ENCODE results near the gene CXCL5.
"Not testable (repeated sequence)": the region's sequence is repeated elsewhere in the genome, so short reads cannot be mapped to it uniquely, and the experiment has no call there.

The CXCL5 gene

DNA sequence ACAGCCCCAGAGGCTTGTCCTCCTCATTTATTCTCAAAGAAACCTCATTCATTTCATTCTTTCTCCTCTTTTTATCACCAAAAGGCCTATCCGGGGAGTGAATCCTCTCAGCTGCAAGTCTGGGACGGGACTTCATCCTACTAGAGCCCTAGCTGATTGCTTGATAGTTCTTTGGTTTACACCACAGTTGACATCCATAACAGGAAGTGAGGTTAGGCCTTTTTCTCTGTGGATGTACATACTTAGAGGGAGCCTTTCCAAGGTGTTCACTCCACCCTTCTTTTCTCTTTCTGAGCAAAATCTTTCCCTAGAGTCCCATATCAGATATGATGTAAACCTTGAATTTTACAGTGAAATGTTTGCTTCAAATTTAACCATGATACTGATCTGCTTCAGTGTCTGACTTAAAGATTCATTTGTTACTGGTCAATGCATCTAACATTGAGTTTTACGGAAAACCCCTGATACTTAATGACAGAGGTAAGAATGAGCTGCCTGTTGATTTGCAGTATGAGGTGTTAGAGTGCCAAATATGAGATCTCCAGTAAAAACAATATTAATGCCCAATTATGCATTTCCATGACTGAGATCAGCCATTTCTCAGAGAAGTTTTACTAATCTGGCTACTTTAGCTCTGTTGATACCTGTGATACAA is 16.8 kb upstream of the CXCL5 start:
- DNase-seq (ENCODE audit: low read depth in 2 of 2): no peak

DNA sequence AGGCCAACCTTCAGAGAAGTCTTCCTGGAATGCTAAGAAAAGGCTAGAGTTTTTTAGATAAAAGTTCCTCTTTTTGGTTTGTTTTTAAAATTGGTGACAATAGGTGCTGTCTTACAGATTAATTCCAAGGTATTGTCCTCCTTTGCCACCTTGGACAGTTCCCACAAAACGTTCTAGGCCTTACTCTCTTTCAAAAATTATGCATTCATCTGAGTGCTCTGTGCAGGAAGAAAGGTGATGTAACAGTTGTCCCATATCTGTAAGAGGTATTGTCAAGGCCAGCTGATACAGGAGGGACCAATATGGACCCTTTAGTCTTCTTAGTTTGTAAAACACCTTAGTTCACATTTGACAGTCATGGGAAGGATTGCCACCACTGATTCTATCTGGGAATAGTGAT is 15.9 kb upstream of the CXCL5 start:
- no peak for DNase-seq (ENCODE audit: low read depth in 2 of 2)

DNA sequence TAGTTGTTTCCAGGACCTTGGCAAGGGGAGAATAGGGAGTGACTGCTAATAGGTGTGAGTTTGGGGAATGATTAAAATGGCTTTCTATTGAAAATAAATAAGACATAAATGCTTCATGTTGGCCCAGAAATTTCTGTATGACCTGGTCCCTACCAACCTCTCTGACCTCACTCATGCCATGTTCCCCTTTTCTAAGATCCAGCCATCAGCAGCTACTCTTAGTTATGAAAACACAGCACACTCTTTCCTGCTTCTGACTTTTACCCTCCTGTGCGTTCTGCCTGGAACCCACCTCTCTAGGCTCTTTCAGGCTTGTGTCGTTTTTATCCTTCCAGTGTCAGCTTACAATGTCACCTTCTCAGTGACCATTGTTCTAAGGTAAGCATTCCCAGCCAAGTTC is 14.8 kb upstream of the CXCL5 start:
- no peak for DNase-seq (ENCODE audit: low read depth in 2 of 2)

DNA sequence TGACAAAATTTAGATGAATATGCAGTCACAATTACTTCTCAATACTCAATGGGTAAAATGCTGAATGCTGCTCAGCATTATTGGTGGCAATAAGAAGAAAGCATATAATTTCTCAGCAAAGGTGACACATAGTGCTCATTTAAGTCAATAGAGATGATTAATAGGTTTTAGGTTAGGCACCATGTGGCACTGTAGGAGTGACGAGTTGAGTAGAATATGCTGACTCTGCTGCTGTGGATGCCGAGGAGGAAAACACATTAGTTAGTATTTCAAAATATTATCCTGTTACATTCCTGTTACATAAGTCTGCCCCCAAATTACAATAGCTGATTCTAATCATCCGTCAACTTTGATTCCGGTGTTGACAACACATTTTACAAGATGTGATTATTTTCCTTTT is 13.7 kb upstream of the CXCL5 start:
- DNase-seq (ENCODE audit: low read depth in 2 of 2): no peak

GRCh38 chr4:74009307-74009706 is 10.8 kb upstream of the CXCL5 start:
- DNase-seq (ENCODE audit: low read depth in 2 of 2): no peak

DNA sequence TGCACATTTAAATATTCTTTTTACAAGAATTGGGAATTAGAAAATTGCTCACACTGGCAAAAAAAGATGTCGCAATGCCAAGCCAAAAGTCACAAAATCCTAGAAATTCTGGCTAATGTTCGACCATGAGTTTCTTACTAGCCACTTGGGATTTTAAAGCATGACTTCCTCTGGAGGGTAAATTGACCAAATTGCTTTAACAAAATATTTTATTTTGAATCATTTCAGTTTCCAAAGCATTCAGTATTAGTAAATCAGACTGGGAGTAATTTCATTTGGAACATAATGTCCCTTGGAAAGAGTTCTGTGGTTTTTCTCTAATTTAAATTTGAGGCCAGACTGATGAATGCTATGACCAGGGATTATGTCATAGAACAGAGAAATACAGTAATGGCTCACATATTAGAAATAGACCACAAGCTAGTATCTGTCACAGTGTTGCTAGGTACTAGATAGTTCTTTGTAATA is 7.6 kb upstream of the CXCL5 start:
- no peak for DNase-seq (ENCODE audit: low read depth in 2 of 2)

DNA sequence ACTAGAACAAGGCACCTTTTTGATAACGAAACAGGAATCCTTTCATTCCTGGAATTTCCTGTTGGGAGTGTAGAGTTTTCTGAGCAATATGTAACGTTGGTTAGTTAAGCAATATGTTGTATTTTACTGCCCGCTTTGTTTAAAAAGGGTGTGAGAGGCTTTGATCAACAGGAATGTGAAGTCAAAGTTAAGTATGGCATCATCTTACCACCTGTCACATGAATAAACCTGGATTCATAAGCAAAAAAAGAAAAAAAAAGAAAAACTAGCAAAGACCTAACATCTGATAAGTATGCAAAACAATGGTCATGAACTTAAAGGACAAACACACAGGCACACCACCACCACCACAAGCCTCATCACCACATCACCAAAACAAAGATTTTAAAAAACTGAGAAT is 7.1 kb upstream of the CXCL5 start:
- no peak for DNase-seq (ENCODE audit: low read depth in 2 of 2)

- DNase-seq (ENCODE audit: low read depth in 2 of 2): no peak
Observed at GRCh38 chr4:74004668-74005067, 6.2 kb upstream of the CXCL5 start.

- no peak for DNase-seq (ENCODE audit: low read depth in 2 of 2)
Observed at GRCh38 chr4:74000301-74000700, 1.8 kb upstream of the CXCL5 start.

DNA sequence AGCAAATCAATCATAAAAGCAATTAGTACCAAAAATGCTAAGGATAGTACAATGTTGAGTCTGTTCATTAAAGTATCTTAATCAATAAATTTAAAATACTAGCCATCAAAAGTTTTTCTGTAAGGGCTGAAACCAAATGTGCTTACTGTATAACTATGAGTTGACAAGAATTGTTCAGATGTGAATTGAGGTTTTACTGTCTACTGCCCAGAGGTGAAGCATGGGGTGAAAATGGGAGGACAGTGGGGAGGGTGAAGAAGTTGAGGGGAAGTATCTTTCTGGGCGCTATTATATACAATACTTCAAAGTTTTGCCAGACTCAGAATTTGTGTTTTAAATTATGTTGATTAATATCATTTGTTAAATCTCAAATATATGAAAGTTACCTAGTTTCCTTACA is 6.4 kb downstream of the CXCL5 start:
- DNase-seq (ENCODE audit: low read depth in 2 of 2): no peak

- DNase-seq (ENCODE audit: low read depth in 2 of 2): no peak
Observed at GRCh38 chr4:73991742-73992000, 6.8 kb downstream of the CXCL5 start.

DNA sequence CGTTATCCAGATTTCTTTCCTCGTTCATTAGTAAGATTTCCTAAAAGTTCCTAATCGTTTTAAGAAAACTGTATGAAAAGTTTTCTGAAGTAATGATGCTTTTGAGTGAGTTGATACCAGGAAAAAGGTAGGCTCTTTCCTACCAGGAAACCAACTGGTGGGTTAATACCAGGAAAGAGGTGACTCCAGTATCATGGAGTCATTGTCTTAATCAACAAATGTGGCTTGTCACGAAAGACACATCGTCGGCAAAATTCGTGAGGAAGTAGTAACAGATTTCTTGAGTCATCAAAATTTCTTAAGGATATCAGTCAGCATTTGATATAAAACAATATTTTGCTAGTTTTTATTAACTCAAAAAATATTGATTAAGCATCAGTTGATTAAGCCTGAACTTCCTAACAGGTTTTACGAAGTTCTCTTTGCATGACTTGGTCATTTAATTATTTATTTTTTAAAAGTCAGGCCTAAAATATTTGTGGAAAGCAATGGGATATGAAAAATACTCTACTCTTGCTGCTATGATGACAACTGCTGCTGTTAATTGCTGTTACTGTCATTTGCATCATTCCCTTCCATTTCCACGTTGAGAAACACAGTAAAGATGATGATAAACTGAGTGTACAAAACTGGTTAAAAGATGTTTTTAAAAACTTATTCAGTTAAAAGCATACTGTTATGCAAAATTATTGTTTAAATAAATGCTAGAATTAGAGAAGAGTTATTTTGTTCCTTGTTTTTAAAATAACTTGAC is 7.3 kb downstream of the CXCL5 start:
- no peak for DNase-seq (ENCODE audit: low read depth in 2 of 2)

- no peak for DNase-seq (ENCODE audit: low read depth in 2 of 2)
Observed at GRCh38 chr4:73989928-73990327, 8.5 kb downstream of the CXCL5 start.

DNA sequence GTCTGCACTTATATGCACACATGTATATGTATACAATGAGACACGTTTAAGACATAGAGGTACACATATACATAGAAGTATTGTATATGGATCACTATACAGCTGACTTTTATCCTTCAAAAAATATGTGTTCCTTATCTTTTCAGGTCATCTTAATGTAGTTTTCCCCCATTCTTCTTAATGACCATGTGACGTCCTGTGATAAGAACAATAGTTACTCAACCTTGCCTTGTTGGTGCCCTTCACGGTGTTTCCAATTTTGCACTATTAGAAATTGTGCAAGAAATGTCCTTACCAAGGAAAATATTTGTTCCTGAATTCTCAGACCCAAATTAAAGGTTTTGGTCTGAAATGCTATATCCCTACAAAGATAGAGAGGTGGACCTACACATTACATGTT is 9.4 kb downstream of the CXCL5 start:
- no peak for DNase-seq (ENCODE audit: low read depth in 2 of 2)

GRCh38 chr4:73988061-73988460 is 10.4 kb downstream of the CXCL5 start, which contains the start of gene PPBP:
Gene PPBP (minus strand): TSS chr4:73988190. CDS start chr4:73988103, 87 bp downstream.
- no peak for DNase-seq (ENCODE audit: low read depth in 2 of 2)

DNA sequence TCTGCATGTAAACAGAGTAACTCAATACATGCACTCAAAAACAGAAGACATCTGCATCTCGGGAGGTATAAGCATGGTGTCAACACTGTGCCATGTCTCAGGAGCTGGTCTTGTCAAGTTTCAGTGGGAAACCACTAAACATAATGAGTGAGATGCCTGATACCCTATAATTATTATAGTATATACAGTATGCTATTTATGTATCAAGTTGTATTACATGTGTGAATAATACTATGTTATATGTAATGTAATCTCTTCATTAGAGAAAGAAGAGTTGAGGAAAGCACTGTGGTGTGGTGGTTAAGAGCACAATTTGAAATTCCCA is 13.0 kb downstream of the CXCL5 start:
- DNase-seq (ENCODE audit: low read depth in 2 of 2): no peak

DNA sequence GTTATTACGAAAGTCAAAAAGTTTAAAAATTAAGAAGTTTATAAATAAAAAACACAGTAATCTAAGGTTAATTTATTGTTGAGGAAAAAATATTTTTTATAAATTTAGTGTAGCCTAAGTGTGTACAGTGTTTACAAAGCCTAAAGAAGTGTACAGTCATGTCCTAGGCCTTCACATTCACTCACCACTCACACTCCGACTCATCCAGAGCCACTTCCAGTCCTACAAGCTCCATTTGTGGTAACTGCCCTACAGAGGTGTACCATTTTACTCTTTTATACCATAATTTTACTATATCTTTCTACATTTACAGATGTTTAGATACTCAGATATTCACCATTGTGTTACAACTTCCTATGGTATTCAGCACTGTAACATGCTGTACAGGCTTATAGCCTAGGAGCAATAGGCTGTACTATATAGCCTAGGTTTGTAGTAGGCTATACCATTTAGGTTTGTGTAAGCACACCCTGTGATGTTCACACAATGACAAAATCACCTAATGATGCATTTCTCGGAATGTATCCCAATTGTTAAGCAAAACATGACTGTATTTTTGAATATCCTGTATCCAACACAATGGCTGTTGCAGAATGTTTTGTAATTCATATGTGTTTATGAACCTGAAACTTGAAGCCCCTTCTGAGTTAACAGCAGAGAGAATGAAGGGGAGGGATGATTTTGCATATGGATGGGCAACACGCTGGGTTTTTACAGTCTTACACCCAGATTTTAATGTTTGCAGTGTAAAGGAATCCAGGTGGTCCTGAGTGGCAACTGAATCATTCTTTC is 13.5 kb downstream of the CXCL5 start:
- DNase-seq (ENCODE audit: low read depth in 2 of 2): no peak

GRCh38 chr4:73981175-73981574 is 17.3 kb downstream of the CXCL5 start:
- DNase-seq (ENCODE audit: low read depth in 2 of 2): not testable (repeated sequence)

DNA sequence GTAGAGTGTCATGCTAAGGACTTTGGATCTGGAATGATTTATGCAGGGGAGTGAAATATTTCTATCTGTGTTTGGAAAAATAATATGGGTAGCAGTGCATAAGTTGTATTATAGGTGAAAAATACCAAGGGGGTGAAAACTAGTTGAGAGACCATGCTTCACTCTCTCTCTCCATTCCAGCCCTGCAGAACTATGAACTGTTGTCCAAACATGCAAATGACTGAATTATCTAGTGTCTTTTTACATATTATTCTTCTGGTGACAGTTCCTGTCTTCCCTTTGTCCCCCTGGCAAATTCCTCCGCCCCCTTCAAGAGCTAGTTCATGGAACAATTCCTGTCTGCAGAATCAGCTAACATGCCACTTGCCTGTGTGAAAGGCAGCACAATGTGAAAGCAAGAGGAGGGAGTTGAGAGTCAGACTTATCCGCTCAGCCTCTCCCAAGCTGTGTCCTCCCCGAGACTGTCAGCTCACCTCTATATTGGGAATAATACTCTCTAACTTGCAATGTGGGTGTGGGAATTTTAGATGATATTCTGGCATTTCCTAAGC is 19.0 kb downstream of the CXCL5 start:
- no peak for DNase-seq (ENCODE audit: low read depth in 2 of 2)

GRCh38 chr4:73978886-73979285 is 19.6 kb downstream of the CXCL5 start:
- no peak for DNase-seq (ENCODE audit: low read depth in 2 of 2)

DNA sequence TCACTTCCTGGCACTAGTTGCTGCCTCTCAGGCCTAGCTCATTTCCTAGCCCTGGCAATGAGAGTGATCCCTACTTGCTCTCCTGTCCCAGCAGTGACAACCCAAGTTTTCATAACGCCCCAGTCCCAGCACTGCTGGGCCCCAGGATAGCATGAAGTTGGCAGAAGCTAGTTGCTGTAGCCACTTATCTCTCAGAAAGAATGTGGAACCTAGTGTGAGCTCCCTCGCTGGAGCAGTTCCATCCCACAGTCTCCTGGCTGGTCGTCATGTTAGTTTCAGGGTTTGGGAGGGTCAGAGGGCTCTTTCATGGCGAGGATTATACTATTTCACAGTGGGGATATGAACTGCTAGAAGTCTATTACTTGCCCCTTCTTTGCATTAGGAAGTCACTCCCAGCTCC is 21.8 kb downstream of the CXCL5 start:
- no peak for DNase-seq (ENCODE audit: low read depth in 2 of 2)

GRCh38 chr4:73976217-73976616 is 22.3 kb downstream of the CXCL5 start:
- no peak for DNase-seq (ENCODE audit: low read depth in 2 of 2)

DNA sequence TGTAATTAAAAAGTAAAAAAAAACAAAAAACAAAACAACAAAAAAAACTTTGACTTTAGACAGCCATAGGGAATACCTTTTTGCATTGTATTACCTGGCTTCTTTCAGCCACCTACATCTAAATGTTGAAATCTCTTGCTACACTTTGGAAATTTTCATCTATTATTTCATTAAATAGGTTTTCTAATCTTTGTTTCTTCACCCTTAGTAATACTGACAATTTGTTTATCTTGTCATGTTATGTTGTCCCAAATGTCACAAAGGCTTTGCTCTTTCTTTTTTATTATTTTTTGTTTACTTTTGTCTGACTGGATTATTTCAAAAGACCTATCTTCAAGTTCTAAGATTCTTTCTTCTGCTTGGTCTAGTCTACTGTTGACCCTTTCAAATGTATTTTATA is 24.1 kb downstream of the CXCL5 start:
- no peak for DNase-seq (ENCODE audit: low read depth in 2 of 2)

Data from stimulated activated CD4-positive, alpha-beta T cell treated with anti-CD3 and anti-CD28 coated beads, Interleukin-12 subunit alpha, Interleukin-12 subunit beta, amount 100 ng/mL, for 24 hours (primary cell).